GM12874 (cell line): ENCODE measurements around the gene NDUFAB1.

Source experiments
- TF ChIP-seq, protein P1 (sequence below): IDR thresholded peaks from 2 replicates; pipeline ENCODE4 v1.5.1; 2011; ENCODE audit warnings: low read depth, mild to moderate bottlenecking, control low read depth, low read length, moderate library complexity; ENCODE audit not compliant: insufficient read depth

The NDUFAB1 gene

DNA sequence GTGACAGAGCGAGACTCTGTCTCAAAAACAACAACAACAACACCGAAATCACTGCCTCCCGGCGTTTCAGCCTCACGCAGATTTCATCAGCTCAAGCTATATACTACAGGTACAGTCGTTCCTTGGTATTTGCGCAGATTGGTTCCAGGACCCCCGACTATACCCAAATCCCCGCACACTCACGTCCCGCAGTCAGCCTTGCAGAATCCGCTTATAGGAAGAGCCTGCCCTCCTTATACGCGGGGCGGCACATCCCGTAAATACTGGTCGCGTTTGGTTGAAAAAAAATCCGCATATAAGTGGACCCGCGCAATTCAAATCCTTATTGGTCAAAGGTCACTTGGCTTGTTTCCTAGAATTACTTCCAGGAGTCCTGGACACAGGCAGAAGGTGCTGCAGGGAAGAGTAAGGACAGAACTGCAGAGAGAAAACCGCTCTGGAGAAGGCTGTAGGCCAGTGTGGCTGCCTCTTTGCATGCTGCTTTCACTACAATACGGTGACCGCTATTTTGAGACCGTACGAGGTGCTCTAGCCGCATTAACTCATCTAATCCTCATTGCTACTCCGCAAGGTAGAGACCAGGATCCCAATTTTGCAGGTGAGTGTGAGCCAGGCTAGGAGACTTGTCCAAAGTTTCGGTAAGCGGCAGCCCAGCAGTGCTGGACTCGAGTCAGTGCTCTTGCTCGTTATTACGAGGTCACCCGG is 718 bp downstream of the NDUFAB1 start:
- TF ChIP-seq, protein P1, sequence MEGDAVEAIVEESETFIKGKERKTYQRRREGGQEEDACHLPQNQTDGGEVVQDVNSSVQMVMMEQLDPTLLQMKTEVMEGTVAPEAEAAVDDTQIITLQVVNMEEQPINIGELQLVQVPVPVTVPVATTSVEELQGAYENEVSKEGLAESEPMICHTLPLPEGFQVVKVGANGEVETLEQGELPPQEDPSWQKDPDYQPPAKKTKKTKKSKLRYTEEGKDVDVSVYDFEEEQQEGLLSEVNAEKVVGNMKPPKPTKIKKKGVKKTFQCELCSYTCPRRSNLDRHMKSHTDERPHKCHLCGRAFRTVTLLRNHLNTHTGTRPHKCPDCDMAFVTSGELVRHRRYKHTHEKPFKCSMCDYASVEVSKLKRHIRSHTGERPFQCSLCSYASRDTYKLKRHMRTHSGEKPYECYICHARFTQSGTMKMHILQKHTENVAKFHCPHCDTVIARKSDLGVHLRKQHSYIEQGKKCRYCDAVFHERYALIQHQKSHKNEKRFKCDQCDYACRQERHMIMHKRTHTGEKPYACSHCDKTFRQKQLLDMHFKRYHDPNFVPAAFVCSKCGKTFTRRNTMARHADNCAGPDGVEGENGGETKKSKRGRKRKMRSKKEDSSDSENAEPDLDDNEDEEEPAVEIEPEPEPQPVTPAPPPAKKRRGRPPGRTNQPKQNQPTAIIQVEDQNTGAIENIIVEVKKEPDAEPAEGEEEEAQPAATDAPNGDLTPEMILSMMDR: no peak

DNA sequence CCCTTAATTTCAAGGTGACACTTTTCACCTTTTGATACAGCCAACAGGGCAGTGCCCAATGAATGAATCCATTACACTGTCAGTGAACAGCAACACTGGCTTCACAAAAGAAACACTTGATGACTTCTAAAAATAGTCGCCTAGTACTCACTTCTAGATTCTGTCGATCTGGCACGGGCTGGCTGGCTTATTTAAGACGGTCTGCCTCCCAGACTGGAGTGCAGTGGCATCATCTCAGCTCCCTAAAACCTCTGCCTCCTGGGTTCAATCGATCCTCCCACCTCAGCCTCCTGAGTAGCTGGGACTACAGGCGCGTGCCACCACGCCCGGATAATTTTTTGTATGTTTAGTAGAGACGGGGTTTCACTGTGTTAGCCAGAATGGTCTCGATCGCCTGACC is 1.9 kb downstream of the NDUFAB1 start:
- TF ChIP-seq, protein P1: no peak

DNA sequence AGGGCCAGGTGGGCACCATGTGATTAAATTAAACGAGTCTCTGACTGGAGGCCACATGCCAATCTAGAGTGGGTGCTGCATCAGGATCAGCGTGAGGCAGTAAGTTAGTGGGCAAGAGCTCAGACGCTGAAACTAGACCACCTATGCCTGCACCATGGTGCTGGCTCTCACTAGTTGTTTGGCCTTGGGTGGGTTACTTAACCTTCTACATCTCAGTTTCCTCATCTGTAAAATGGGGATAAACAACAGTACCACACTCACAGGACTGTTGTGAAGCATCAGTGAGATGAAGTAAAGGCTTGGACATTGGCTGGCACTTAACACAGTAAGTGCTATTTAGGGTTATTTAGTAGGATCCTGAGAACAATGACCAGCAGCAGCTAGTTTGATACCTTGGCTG is 5.9 kb downstream of the NDUFAB1 start:
- TF ChIP-seq, protein P1: no peak

DNA sequence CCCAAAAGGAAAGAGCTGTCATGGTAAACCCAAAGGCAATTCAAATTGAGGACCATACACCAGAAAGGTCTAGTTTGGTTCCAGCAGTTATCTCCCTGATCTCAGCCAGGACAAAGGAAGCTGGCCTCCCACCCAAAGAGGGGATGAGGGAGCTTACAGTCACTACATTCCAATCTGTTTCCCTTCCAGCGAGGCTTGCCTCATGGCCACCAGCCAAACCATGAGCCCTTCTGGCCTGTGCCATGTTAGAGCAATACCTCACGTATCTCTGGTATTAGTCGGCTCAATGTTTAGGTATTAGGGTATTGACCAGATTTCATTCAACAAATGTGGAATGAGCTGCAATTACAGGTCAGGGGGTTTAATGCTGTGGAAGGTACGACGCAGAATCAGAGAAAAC is 8.4 kb downstream of the NDUFAB1 start:
- TF ChIP-seq, protein P1: no peak

DNA sequence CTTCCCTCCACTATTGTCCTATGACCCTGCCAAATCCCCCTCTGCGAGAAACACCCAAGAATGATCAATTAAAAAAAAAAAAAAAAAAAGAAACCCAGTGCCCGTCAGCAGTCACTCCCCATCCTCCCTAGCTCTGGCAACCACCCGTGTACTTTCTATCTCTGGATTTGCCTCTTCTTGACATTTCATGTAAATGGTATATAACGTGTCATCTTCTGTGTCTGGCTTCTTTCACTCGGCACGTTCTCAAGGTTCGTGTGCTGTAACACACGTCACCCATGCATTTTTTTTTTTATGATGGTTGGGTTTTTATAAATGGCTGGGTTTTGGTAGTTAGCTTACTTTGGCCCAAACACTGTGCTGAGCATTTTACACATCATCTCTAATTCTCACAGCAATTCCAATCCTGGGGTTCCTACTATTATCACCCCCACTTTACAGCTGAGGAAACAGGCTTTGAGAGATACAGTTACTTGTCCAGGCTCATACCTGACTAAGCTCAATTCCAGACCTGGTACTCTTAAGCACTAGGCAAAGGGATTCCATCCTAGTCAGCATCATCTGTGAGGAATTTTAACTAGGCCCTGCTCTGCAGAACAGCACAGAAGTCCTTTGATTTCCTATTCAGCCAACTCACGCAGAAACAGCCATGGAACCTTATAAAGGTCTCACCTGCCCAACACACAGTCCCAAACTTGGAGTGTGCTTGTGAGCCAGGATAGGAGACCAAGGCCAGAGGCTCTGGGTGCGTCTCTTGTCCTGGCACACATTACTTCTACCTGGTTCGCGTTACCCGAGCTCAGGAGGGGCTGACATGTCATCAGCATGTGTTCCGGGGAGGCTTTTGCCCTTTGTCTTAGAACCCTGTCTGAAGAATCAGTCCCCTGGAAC is 11.7 kb downstream of the NDUFAB1 start:
- TF ChIP-seq, protein P1: no peak

DNA sequence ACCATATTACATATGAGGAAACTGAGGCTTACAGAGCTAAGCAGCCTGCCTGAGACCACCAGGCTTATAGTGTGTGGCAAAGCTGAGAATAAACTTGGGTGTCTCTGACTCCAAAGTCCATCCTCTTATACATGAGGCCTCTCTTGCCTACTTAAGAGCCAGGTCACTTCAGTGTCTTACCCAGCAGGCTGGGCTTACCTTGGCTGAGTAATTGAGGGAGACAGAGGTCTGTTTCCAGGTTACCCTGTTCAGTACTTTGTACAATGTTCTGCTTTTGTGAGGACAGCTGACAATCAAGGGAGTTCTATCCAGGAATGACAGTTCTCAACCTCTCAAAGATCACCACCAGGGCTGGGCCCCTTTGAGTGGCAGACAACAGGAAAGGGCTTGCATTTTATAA is 14.4 kb downstream of the NDUFAB1 start:
- TF ChIP-seq, protein P1: no peak

DNA sequence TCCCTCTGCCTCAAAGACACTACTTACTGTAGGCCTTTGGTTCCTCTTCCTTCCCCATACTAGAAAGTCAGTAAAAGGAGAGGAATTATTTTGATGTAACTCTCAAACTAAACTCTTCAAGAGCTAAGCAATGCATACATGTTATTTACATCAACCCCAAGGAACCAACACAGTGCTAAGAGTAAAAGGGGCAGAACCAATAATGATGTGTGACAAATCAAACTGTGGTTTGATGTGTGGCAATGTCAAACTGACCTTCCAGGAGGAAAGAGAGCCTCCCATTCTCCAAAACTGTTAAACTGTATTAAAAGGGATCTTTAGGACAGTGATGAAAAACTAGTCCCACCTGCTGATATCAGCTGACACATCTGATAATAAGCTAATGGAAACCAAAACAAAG is 15.7 kb downstream of the NDUFAB1 start:
- TF ChIP-seq, protein P1: no peak
